Esophagus squamous epithelium (tissue), 4 donors: ENCODE data around the gene MICAL3.

ENCODE experiments used
- POLR2A ChIP-seq, 4 donors: fragments of 450-650 bp; IDR thresholded peaks; one replicate each; pipeline ENCODE4 v1.6.1; 2017; ENCODE audit warnings: antibody characterized with exemption in 4 of 4, mild to moderate bottlenecking in 4 of 4, moderate library complexity in 3 of 4
- TF ChIP-seq, protein P1 (sequence below), 6 experiments: fragments of 450-650 bp in 4 of 6; fragments of 200-600 bp in 2 of 6; sonication (generic) in 2 of 6; IDR thresholded peaks; one replicate each; pipeline ENCODE4 v1.5.1; 2016 to 2019; ENCODE audit warnings: antibody characterized with exemption in 6 of 6, mild to moderate bottlenecking in 4 of 6, moderate library complexity in 4 of 6

DNA sequence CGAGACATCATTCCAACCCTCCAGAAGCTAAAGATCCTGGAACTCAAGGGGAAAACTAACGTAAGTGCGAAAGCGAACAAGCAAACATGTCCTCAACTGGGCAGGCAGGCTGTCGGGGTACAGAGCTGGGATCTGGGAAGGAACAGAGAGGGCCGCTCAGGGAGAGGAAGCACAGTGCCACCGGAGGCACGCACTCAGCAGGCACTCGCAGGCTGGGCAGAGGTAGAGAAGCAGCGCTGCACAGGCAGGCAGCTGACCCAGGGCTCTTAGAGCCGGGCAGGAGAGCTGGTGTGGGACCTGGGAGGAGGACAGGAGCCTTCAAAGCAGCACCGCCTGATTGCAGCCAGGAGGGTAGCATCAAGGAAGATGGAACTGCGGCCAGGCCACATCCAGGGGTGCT, 62.2 kb downstream of the MICAL3 start:
- TF ChIP-seq, protein P1, sequence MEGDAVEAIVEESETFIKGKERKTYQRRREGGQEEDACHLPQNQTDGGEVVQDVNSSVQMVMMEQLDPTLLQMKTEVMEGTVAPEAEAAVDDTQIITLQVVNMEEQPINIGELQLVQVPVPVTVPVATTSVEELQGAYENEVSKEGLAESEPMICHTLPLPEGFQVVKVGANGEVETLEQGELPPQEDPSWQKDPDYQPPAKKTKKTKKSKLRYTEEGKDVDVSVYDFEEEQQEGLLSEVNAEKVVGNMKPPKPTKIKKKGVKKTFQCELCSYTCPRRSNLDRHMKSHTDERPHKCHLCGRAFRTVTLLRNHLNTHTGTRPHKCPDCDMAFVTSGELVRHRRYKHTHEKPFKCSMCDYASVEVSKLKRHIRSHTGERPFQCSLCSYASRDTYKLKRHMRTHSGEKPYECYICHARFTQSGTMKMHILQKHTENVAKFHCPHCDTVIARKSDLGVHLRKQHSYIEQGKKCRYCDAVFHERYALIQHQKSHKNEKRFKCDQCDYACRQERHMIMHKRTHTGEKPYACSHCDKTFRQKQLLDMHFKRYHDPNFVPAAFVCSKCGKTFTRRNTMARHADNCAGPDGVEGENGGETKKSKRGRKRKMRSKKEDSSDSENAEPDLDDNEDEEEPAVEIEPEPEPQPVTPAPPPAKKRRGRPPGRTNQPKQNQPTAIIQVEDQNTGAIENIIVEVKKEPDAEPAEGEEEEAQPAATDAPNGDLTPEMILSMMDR (IDR thresholded peaks at IDR 0.05): no peak
- TF ChIP-seq POLR2A (IDR thresholded peaks at IDR 0.05): no peak
